Sigmoid colon (tissue), 4 donors: ENCODE data around the gene ADAMTS3.

Source experiments
- CTCF ChIP-seq, 4 experiments: fragments of 450-650 bp in 3 of 4; fragments of 200-600 bp in 1 of 4; IDR thresholded peaks; one replicate each; pipeline ENCODE4 v1.5.1; 2016 to 2019; ENCODE audit warnings: antibody characterized with exemption in 4 of 4, mild to moderate bottlenecking in 3 of 4, moderate library complexity in 2 of 4
- EP300 ChIP-seq, 4 donors: sonication (generic); formaldehyde crosslinking; IDR thresholded peaks; one replicate each; pipeline ENCODE4 v1.6.1; 2017; ENCODE audit warnings: antibody characterized with exemption in 4 of 4
- POLR2A ChIP-seq, 2 donors: fragments of 450-650 bp; IDR thresholded peaks; one replicate each; pipeline ENCODE4 v1.6.1; 2016; ENCODE audit warnings: antibody characterized with exemption in 2 of 2, mild to moderate bottlenecking in 2 of 2, moderate library complexity in 2 of 2
- POLR2AphosphoS5 ChIP-seq, 4 donors: sonication (generic); formaldehyde crosslinking; IDR thresholded peaks; one replicate each; pipeline ENCODE4 v1.6.1; 2017; ENCODE audit warnings: antibody characterized with exemption in 4 of 4

DNA sequence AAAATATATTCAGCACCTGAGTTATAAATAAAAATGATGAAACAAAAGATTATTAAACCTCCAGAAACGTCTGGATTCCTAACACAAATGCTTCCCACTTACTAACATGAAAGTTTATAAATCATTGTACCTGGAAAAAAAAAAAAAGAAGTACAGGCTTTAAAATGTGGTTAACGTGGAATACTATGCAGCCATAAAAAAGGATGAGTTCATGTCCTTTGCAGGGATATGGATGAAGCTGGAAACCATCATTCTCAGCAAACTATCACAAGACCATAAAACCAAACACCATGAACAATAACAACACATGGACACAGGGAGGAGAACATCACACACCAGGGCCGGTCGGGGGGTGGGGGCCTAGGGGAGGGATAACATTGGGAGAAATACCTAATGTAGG, 160.5 kb downstream of the ADAMTS3 start:
- TF ChIP-seq CTCF (IDR thresholded peaks at IDR 0.05) (no peak), POLR2A (IDR thresholded peaks at IDR 0.05) (no peak), EP300 (IDR thresholded peaks at IDR 0.05) (no peak), POLR2AphosphoS5 (IDR thresholded peaks at IDR 0.05) (no peak)
